Uterus (tissue), 4 donors: ENCODE data around the gene EHMT1. TPM values are rescaled to one million over a fixed set of nuclear protein-coding genes. Genes with fewer than 3 reads are reported as not detected.
"Not testable (repeated sequence)": the region's sequence is repeated elsewhere in the genome, so short reads cannot be mapped to it uniquely, and the experiment has no call there.

Experiments used
- DNase-seq, 2 donors: peaks; one replicate each; pipeline ENCODE4 v3.0.0-alpha.2; 2019 to 2020
- H3K27ac ChIP-seq, 2 donors: fragments of 200-600 bp; sonication (generic); 1 replicate in 1 of 2; 2 replicates in 1 of 2; pipeline ENCODE4 v1.5.1; 2016 to 2018
- H3K27me3 ChIP-seq, 2 donors: fragments of 200-600 bp; sonication (generic); one replicate each; pipeline ENCODE4 v1.5.1; 2018 to 2019; ENCODE audit warnings: control low read depth in 1 of 2
- H3K36me3 ChIP-seq, 2 donors: fragments of 200-600 bp; sonication (generic); one replicate each; pipeline ENCODE4 v1.5.1; 2019; ENCODE audit warnings: control low read depth in 1 of 2
- H3K4me1 ChIP-seq, 2 donors: fragments of 200-600 bp; sonication (generic); one replicate each; pipeline ENCODE4 v1.5.1; 2018 to 2019; ENCODE audit warnings: control low read depth in 1 of 2
- H3K4me3 ChIP-seq, 2 donors: fragments of 200-600 bp; sonication (generic); 1 replicate in 1 of 2; 2 replicates in 1 of 2; pipeline ENCODE4 v1.5.1; 2018 to 2019; ENCODE audit warnings: mild to moderate bottlenecking in 1 of 2
- H3K9me3 ChIP-seq, 2 donors: fragments of 200-600 bp; sonication (generic); one replicate each; pipeline ENCODE4 v1.5.1; 2019; ENCODE audit warnings: control low read depth in 1 of 2
- POLR2A ChIP-seq, 2 donors: fragments of 450-650 bp; IDR thresholded peaks; one replicate each; pipeline ENCODE4 v1.6.1; 2016; ENCODE audit warnings: antibody characterized with exemption in 2 of 2, mild to moderate bottlenecking in 1 of 2, moderate library complexity in 1 of 2
- intact Hi-C: fragments of 100-400 bp; cut with DNase I; formaldehyde crosslinking; loops from one replicate; pipeline ENCODE4 v1.15.1; 2023; ENCODE audit warnings: low total_unique reads
- total RNA-seq, 4 donors: library from RNA; depleted of rRNA in 3 of 4; stranded (reverse); fragments of >200 nt in 3 of 4; gene quantifications; one replicate each; pipeline versions ENCODE4 v1.1.0 to v1.2.4, GENCODE V29; 2014 to 2023
- TF ChIP-seq, protein P1 (sequence below), 4 experiments: fragments of 200-600 bp in 2 of 4; fragments of 450-650 bp in 2 of 4; sonication (generic) in 2 of 4; IDR thresholded peaks; one replicate each; pipeline ENCODE4 v1.5.1; 2016 to 2019; ENCODE audit warnings: antibody characterized with exemption in 4 of 4, mild to moderate bottlenecking in 2 of 4, moderate library complexity in 1 of 4
- donor health status: DM: yes; HTN: yes; CAD: no.

Gene EHMT1
- total RNA-seq, 4 donors from 2014 or later: 32.6 to 109 (median 74.9) TPM

DNA sequence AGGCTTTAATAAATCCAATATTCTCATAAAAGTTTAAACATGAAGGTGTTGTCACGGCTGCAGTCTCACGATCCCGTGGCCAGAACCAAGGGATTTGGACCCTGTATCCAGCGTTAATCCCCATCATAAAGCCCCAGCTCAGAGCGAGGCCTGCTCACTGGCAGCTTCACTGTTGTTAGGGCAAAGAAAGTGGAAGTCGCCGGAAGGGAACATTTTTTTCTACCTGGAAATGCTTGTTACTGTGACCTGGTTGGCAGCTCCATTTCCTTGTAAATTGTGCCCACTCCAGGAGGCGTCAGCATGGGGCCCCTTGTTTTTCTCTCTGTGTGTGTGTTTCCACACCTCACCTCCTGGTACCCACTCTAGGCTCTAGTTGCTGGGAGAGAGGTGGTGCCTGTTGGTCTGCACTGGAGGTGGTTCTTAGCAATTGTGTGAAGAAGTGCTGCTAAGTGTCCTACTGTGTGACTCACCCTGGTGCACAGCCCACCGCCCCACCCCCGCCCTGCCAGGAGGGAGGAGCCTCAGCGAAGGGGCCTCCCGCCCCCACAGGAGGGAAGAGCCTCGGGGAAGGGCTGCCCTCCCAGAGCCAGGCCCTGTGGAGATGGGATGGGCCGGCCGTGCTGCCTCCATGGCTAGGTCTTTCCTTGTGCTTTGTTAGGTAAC is 105.1 kb downstream of the EHMT1 start:
- H3K4me3 ChIP-seq: no peak overlapping the region
- DNase-seq: no peak
- no peak overlapping the region for H3K27ac ChIP-seq
- intact Hi-C loops: no loop called here
- TF ChIP-seq, protein P1, sequence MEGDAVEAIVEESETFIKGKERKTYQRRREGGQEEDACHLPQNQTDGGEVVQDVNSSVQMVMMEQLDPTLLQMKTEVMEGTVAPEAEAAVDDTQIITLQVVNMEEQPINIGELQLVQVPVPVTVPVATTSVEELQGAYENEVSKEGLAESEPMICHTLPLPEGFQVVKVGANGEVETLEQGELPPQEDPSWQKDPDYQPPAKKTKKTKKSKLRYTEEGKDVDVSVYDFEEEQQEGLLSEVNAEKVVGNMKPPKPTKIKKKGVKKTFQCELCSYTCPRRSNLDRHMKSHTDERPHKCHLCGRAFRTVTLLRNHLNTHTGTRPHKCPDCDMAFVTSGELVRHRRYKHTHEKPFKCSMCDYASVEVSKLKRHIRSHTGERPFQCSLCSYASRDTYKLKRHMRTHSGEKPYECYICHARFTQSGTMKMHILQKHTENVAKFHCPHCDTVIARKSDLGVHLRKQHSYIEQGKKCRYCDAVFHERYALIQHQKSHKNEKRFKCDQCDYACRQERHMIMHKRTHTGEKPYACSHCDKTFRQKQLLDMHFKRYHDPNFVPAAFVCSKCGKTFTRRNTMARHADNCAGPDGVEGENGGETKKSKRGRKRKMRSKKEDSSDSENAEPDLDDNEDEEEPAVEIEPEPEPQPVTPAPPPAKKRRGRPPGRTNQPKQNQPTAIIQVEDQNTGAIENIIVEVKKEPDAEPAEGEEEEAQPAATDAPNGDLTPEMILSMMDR (IDR thresholded peaks at IDR 0.05): no peak
- TF ChIP-seq POLR2A (IDR thresholded peaks at IDR 0.05): no peak
- H3K4me1 ChIP-seq: no peaks in the 10 kb centered on the region
- no peaks in the 10 kb centered on the region for H3K9me3 ChIP-seq
- no peaks in the 10 kb centered on the region for H3K36me3 ChIP-seq
- no peaks in the 10 kb centered on the region for H3K27me3 ChIP-seq

DNA sequence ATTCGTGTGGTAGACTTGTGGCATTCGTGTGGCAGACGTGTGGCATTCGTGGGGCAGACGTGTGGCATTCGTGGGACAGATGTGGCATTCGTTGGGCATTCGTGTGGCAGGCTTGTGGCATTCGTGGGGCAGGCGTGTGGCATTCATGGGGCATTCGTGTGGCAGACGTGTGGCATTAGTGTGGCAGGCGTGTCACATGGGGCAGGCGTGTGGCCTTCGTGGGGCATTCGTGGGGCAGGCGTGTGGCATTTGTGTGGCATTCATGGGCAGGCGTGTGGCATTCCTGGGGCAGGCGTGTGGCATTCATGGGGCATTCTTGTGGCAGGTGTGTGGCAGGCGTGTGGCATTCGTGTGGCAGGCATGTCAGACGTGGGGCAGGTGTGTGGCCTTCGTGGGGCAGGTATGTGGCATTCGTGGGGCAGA is 106.0 kb downstream of the EHMT1 start:
- Histone ChIP-seq H3K9me3 (no peaks in the 10 kb centered on the region), H3K27ac (no peak overlapping the region), H3K36me3 (no peaks in the 10 kb centered on the region), H3K4me1 (no peaks in the 10 kb centered on the region), H3K4me3 (no peak overlapping the region), H3K27me3 (no peaks in the 10 kb centered on the region)
- DNase-seq: no peak
- intact Hi-C loops: no loop called here
- no peak for TF ChIP-seq POLR2A (IDR thresholded peaks at IDR 0.05)
- TF ChIP-seq, protein P1 (IDR thresholded peaks at IDR 0.05): no peak

DNA sequence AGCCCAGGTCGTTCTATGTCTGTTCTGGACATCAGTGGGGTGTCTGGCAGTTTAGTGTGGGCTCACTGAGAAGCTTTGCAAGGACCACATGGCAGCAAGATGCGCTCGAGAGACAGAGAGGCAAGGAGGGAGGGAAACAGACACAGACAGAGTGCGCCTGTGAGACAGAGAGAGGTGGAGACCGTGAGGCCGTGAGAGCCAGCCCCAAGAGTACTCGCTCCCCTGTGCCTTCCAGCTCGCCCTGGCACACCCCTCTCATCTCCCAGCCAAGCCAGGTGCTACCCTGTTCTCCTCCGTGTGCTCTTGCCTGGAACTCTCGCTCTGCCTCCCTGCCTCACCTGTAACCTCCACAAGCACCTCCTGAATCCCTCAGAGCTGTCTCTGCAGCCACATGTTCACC is 106.8 kb downstream of the EHMT1 start:
- H3K4me3 ChIP-seq: no peak overlapping the region
- DNase-seq: no peak
- no peaks in the 10 kb centered on the region for H3K4me1 ChIP-seq
- H3K36me3 ChIP-seq: no peaks in the 10 kb centered on the region
- intact Hi-C loops: no loop called here
- no peak for TF ChIP-seq POLR2A (IDR thresholded peaks at IDR 0.05)
- TF ChIP-seq, protein P1 (IDR thresholded peaks at IDR 0.05): no peak
- H3K27me3 ChIP-seq: no peaks in the 10 kb centered on the region
- no peak overlapping the region for H3K27ac ChIP-seq
- no peaks in the 10 kb centered on the region for H3K9me3 ChIP-seq

DNA sequence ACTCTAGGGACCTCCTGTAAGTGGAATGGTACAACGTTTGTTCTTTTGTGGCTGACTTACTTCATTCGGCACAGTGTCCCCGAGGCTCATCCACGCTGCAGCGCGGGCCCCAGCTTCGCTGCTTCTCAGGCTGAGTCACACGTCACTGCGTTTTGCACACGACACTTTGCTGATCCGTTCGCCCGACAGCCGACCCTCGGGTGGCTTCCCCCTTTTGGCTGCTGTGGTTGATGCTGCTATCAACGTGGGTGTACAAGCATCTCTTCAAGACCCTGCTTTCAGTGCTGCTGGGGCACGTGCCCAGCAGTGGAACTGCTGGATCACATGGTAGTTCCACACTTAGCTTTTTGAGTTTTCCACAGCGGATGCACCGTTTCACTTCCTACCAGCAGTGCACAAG is 107.5 kb downstream of the EHMT1 start:
- H3K9me3 ChIP-seq, H3K4me3 ChIP-seq, H3K27me3 ChIP-seq, H3K4me1 ChIP-seq, DNase-seq, H3K27ac ChIP-seq, H3K36me3 ChIP-seq, intact Hi-C loops: not testable (repeated sequence)

DNA sequence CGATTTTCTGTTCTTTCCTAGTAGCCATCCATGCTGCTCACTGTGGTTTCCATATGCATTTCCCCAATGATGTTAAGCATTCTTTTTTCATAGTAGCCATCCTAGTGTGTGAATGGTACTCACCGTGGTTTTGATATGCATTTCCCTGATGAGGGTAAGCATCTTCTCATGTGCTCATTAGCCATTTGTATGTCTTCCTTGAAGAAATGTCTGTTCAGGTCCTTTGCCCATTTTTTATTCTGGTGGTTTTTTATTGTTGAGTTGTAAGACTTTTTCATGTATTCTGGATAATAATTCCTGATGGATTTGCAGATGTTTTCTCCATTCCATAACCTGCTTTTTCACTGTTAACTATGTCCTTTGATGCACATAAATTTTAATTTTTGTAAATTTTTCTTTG is 108.0 kb downstream of the EHMT1 start:
- Histone ChIP-seq H3K4me1 (no peaks in the 10 kb centered on the region), H3K27me3 (no peaks in the 10 kb centered on the region), H3K36me3 (no peaks in the 10 kb centered on the region), H3K4me3 (no peak overlapping the region), H3K9me3 (no peaks in the 10 kb centered on the region), H3K27ac (no peak overlapping the region)
- TF ChIP-seq, protein P1 (IDR thresholded peaks at IDR 0.05): no peak
- no peak for TF ChIP-seq POLR2A (IDR thresholded peaks at IDR 0.05)
- DNase-seq: no peak
- intact Hi-C loops: no loop called here

DNA sequence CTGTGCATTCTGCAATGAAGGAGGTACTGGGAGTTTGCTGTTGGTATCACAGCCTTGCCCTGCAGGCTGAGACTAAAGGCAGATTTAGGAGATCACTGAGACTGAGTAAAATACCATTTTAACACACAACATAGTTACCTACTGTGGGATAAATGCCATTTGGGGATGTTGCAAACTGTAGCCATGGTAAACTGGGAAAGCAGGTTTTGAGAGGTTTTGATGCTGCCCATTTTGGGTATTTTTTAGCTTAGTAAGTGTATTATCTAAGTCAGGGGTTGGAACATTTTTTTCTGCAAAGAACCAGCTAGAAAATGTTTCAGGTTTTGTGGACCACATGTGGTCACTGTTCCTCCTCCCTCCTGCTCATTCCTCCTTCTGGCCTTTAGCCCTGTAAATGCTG is 108.9 kb downstream of the EHMT1 start:
- Histone ChIP-seq H3K4me3 (no peak overlapping the region), H3K9me3 (no peaks in the 10 kb centered on the region), H3K27ac (no peak overlapping the region), H3K27me3 (no peaks in the 10 kb centered on the region), H3K36me3 (no peaks in the 10 kb centered on the region), H3K4me1 (no peaks in the 10 kb centered on the region)
- TF ChIP-seq, protein P1 (IDR thresholded peaks at IDR 0.05): no peak
- no peak for TF ChIP-seq POLR2A (IDR thresholded peaks at IDR 0.05)
- intact Hi-C loops: no loop called here
- no peak for DNase-seq
